HG02763 (cell line): ENCODE data around the gene RBL2.
"Not testable (repeated sequence)": the region's sequence is repeated elsewhere in the genome, so short reads cannot be mapped to it uniquely, and the experiment has no call there.

ENCODE experiments used
- ATAC-seq: cut with Tn5 transposase; IDR thresholded peaks from one replicate; pipeline ENCODE4 v1.9.1; 2021; ENCODE audit warnings: mild to moderate bottlenecking, moderate library complexity; ENCODE audit not compliant: unreplicated experiment

The RBL2 gene

GRCh38 chr16:53434377-53435065 lies at the start of gene RBL2:
Gene RBL2 (plus strand): TSS chr16:53434471. CDS start chr16:53434557, 86 bp downstream.
- peak; percentile 76 for ATAC-seq

GRCh38 chr16:53384610-53385009 lies 49.7 kb upstream of the RBL2 start:
- not testable (repeated sequence) for ATAC-seq

DNA sequence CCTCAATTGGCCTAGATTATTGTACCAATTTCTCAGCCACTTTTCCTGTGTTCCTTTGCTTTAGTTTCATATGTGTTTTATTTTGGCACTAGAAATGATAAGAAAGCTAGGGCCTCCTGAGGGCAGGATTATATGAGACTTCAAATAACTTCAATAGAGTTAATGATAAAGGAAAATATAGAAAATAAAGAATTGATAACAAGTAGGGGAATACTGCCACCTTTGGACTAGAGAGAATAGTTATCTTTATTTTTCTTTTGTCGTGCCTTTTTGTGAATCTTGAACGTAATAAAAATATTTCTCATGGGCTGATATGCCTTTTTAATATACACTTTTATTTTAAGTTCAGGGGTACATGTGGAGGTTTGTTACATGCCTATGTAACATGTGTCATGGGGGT lies 29.3 kb upstream of the RBL2 start:
- ATAC-seq = no peak

DNA sequence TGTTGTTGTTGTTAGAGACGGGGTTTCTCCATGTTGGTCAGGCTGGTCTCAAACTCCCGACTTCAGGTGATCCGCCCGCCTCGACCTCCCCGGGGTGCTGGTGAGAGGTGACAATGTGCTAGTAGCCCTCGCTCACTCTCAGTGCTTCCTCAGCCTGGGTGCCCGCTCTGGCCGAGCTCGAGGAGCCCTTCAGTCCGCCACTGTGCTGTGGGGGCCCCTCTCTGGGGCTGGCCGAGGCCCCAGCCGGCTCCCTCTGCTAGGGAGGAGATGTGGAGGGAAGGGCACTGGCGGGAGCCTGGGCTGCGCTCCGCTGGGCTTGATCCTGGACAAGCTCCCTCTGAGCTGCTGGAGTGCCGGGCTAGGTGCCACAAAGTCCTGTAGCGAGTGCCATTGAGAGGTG lies 21.7 kb upstream of the RBL2 start:
- no peak for ATAC-seq

- no peak for ATAC-seq
Measured at GRCh38 chr16:53413864-53414263, 20.4 kb upstream of the RBL2 start.

- ATAC-seq = no peak
Measured at GRCh38 chr16:53414381-53414780, 19.9 kb upstream of the RBL2 start.

GRCh38 chr16:53415504-53415903 lies 18.8 kb upstream of the RBL2 start:
- ATAC-seq = no peak

DNA sequence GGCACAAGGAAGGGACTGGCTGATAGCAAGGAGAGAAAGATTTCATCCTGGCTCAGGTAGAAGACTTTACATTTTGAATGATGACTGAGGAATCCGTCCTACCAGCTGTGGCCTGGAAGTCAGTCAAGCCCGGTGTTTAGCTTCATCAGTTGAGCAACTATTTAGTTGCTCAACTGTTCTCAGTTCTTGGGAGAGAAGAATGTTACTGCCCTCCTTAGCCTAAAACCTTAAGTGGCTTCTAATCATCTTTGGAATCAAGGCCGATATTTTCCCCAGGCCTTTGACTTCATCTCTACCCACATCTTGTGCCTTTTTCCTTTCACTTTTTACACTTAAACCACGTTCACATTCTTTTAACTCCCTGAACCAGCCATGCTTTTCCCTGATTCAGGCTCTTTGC lies 17.3 kb upstream of the RBL2 start:
- no peak for ATAC-seq

- ATAC-seq = no peak
Measured at GRCh38 chr16:53417976-53418375, 16.3 kb upstream of the RBL2 start.

- not testable (repeated sequence) for ATAC-seq
Measured at GRCh38 chr16:53419383-53419709, 14.9 kb upstream of the RBL2 start.

GRCh38 chr16:53421248-53421647 lies 13.0 kb upstream of the RBL2 start:
- no peak for ATAC-seq

DNA sequence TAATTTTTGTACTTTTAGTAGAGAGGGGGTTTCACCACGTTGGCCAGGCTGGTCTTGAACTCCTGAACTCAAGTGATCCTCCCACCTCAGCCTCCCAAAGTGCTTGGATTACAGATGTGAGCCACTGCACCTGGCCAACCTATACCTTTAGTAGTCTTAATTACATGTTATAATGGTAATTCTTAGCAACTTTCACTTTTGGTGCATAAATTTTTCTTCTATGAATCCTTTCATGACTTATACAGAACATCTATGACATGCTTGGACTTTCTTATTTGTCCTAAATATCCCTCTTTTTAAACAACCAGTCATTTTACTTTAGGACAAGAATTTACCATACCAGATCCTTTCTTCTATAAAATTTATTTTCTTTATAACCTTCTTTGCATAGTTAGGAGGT lies 10.3 kb upstream of the RBL2 start:
- ATAC-seq = not testable (repeated sequence)

- no peak for ATAC-seq
Measured at GRCh38 chr16:53428681-53429080, 5.6 kb upstream of the RBL2 start.

DNA sequence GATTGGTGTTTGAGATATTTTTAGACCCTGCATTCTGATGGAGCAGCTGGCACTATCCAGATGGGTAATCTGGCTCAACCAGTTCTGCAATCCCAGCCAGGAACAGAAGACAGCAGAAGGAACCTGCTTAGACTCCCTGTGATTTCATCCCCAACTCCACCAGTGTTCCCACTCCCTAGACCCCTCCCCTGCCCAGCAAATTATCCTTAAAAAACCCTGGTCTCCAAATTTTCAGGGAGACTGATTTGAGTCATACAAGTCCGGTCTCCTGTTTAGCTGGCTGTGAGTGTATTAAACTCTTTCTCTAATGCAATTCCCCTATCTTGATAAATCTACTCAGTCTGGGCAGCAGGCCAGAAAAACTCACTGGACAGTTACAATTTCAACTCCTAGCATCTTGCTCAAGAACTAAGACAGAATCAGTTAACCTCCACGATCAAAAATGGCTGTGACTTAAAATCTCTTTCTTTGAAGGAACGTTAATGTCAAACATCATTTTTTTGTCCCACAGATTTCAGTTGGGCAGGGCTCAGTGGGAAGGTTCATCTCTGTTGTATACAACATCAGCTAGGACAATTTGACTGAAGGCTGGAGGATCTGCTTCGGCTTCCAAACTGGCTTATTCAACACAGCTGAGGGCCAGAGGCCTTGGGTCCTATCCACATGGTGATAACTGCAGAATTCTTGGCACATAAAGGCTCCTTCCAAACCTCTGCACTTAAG lies 4.9 kb upstream of the RBL2 start:
- no peak for ATAC-seq

- ATAC-seq = no peak
Measured at GRCh38 chr16:53430363-53430762, 3.9 kb upstream of the RBL2 start.

DNA sequence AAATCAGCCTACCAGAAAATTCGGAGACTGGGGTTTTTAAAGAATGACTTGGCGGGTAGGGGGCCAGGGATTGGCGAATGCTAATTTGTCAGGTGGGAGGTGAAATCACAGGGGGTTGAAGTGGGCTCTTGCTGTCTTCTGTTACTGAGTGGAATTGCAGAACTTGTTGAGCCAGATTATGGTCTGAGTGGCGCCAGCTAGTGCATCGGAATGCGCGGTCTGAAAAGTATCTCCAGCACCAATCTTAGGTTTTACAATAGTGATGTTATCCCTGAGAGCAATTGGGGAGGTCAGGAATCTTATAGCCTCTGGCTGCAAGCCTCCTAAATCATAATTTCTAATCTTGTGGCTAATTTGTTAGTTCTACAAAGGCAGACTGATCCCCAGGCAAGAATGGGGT lies 762 bp upstream of the RBL2 start:
- no peak for ATAC-seq

DNA sequence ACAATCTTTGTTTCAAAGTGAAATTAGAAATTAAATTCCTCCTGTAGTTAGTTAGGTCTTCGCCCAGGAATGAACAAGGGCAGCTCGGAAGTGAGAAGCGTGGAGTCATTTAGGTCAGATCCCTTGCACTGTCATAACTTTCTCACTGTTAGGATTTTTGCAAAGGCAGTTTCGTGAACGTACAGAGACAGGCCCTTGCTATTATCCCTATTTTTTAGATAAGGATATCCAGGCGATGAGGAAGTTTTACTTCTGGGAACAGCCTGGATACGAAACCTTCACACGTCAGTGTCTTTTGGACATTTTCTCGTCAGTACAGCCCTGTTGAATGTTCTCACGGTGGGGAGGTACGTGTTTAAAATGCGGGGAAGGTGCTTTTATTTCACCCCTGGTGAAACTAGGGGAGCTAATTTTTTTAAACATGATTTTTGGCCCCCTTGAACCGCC lies 318 bp upstream of the RBL2 start:
- no peak for ATAC-seq

GRCh38 chr16:53435066-53435688 lies 906 bp downstream of the RBL2 start:
- ATAC-seq = peak; percentile 83

- no peak for ATAC-seq
Measured at GRCh38 chr16:53440125-53440524, 5.9 kb downstream of the RBL2 start.

DNA sequence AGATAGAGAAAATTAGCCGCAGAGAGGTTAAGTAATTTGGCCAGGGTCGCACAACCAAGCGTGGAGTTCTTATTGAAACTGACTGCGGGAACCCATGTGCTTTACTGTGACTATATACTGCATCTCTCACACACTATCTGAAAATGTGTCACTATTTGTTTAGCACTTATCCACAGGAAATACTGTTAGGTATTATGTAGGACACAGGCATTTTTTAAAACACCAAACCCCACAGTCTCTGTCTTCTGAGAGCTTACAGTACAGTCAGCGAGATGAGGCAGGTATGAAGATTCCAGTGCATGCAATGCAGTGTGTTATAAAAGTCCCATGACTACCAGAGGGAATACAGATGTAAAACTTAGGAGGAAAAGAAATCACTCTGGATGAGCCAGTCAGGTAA lies 11.3 kb downstream of the RBL2 start:
- no peak for ATAC-seq

DNA sequence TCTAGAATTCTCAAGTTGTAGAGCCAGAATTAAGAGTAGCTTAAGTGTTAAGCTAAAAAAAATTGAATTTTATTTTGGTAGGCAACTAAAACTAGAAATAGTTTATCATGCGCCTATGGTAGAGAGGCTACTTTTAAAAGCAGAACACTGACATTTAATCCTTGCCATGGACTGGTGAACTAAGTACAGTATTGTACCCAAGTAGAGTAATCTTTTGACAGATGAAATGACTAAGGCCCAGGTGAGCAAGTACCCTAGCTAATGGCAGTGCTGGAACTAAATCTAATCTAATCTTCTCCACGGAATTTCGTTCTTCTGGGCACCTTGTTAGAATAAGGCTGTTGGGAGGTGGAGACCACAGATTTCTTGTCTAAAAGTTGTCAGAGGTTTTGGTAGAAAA lies 11.8 kb downstream of the RBL2 start:
- no peak for ATAC-seq

DNA sequence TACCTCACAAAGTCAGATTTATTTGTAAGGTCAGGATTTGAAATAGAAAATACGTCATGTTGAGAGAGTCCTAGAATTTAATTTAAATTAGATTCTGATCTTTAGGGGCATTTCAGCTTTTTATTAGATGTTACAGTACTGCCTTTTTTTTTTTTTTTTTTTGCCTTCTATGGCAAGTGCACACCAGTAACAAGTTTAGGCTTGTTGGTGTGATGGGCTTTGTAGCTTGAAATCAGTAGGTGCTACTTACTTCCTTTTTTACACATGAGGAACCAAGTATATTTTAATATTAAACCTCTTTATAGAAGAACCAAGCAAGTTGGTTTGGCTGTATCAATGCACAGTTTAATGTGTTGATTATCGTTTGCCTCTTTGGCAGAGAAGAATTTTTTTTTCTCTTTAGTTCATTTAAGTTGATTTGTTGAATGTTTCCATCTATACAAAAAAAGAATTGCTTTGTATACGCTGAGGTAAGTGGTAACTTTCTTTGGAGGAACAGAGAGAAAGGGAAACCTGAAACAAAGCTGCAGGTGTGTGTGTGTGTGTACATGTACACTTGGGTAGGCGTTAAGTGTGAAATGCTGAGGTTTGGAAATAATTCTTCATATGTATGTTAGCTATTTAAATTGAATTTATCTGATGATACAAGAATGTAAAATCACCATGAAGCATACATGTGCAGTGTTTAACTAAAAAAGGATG lies 15.7 kb downstream of the RBL2 start:
- ATAC-seq = no peak
